Suprapubic skin (tissue), 4 donors: Measurements from ENCODE around the gene TMEM272.

Source experiments
- EP300 ChIP-seq: sonication (generic); formaldehyde crosslinking; IDR thresholded peaks from one replicate; pipeline ENCODE4 v1.6.1; 2017; ENCODE audit warnings: antibody characterized with exemption
- POLR2A ChIP-seq, 2 donors: fragments of 450-650 bp; IDR thresholded peaks; one replicate each; pipeline ENCODE4 v1.6.1; 2017; ENCODE audit warnings: antibody characterized with exemption in 2 of 2, mild to moderate bottlenecking in 2 of 2, moderate library complexity in 2 of 2
- POLR2AphosphoS5 ChIP-seq, 3 donors: sonication (generic); formaldehyde crosslinking; IDR thresholded peaks; one replicate each; pipeline ENCODE4 v1.6.1; 2017; ENCODE audit warnings: antibody characterized with exemption in 3 of 3
- TF ChIP-seq, protein P1 (sequence below), 2 donors: fragments of 200-600 bp in 1 of 2; fragments of 450-650 bp in 1 of 2; sonication (generic) in 1 of 2; IDR thresholded peaks; one replicate each; pipeline ENCODE4 v1.5.1; 2016 to 2019; ENCODE audit warnings: antibody characterized with exemption in 2 of 2, mild to moderate bottlenecking in 1 of 2, moderate library complexity in 1 of 2

DNA sequence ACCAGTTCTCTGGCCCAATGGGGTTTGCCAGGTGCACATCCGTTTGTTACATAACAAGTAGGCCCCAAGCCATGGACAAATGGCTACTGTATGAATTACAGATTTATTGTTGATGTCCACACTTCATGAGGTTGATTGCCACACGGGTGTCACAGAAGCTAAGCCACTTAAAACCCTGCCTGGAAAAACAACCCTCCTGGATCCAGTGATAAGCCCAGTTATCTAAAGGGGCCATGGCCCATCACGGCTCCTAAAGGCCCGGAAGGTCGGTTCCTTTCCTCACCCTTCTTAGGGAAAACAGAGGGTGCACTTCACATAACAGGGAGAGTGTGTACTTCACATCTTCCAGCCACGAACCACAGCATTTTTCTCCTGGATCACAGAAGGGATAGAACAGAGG, 4.1 kb downstream of the TMEM272 start:
- TF ChIP-seq, protein P1, sequence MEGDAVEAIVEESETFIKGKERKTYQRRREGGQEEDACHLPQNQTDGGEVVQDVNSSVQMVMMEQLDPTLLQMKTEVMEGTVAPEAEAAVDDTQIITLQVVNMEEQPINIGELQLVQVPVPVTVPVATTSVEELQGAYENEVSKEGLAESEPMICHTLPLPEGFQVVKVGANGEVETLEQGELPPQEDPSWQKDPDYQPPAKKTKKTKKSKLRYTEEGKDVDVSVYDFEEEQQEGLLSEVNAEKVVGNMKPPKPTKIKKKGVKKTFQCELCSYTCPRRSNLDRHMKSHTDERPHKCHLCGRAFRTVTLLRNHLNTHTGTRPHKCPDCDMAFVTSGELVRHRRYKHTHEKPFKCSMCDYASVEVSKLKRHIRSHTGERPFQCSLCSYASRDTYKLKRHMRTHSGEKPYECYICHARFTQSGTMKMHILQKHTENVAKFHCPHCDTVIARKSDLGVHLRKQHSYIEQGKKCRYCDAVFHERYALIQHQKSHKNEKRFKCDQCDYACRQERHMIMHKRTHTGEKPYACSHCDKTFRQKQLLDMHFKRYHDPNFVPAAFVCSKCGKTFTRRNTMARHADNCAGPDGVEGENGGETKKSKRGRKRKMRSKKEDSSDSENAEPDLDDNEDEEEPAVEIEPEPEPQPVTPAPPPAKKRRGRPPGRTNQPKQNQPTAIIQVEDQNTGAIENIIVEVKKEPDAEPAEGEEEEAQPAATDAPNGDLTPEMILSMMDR (IDR thresholded peaks at IDR 0.05) = no peak
- no peak for TF ChIP-seq EP300
- TF ChIP-seq POLR2A (IDR thresholded peaks at IDR 0.05) = no peak
- no peak for TF ChIP-seq POLR2AphosphoS5 (IDR thresholded peaks at IDR 0.05)
